GM12874 (cell line): Measurements from ENCODE around the gene FAS.

Source experiments
- CTCF ChIP-seq: IDR thresholded peaks from 2 replicates; pipeline ENCODE4 v1.5.1; 2011; ENCODE audit warnings: low read depth, mild to moderate bottlenecking, control low read depth, low read length, moderate library complexity; ENCODE audit not compliant: insufficient read depth

FAS gene

GRCh38 chr10:88992921-88993524 is 2.4 kb downstream of the FAS start:
- TF ChIP-seq CTCF: no peak

GRCh38 chr10:88994019-88994418 is 3.4 kb downstream of the FAS start:
- TF ChIP-seq CTCF: no peak

GRCh38 chr10:88995156-88995876 is 4.7 kb downstream of the FAS start:
- no peak for TF ChIP-seq CTCF

GRCh38 chr10:88996927-88997326 is 6.3 kb downstream of the FAS start:
- no peak for TF ChIP-seq CTCF

GRCh38 chr10:88999625-89000024 is 9.0 kb downstream of the FAS start:
- TF ChIP-seq CTCF: no peak

GRCh38 chr10:89001024-89001728 is 10.6 kb downstream of the FAS start:
- no peak for TF ChIP-seq CTCF

- TF ChIP-seq CTCF: no peak
Measured at GRCh38 chr10:89001729-89002072, 11.1 kb downstream of the FAS start.
